MV-4-11 (cell line): ENCODE results near the gene VCL.
"Not testable (repeated sequence)": the region's sequence is repeated elsewhere in the genome, so short reads cannot be mapped to it uniquely, and the experiment has no call there.

Experiments used
- DNase-seq: peaks from one replicate; lab custom pipeline; 2025; lab: John Stamatoyannopoulos, UW

VCL gene

GRCh38 chr10:74109452-74109851 is 111.5 kb downstream of the VCL start:
- no peak for DNase-seq

- DNase-seq, result no peak
These were observed 112.2 kb downstream of the VCL start for GRCh38 chr10:74110120-74110519.

GRCh38 chr10:74111799-74112198 is 113.9 kb downstream of the VCL start:
- no peak for DNase-seq

GRCh38 chr10:74113546-74113945 is 115.6 kb downstream of the VCL start:
- DNase-seq, result no peak

GRCh38 chr10:74114041-74114448 is 116.1 kb downstream of the VCL start:
- DNase-seq, result no peak

- DNase-seq, result no peak
These were observed 119.8 kb downstream of the VCL start for GRCh38 chr10:74117738-74118137.

GRCh38 chr10:74118804-74119203 is 120.9 kb downstream of the VCL start:
- DNase-seq, result no peak

GRCh38 chr10:74120911-74121310 is 123.0 kb downstream of the VCL start:
- DNase-seq, result no peak

GRCh38 chr10:74121368-74121767 is 123.5 kb downstream of the VCL start:
- no peak for DNase-seq

GRCh38 chr10:74122060-74122459 is 124.1 kb downstream of the VCL start:
- no peak for DNase-seq

- DNase-seq, result peak; percentile 11
These were observed 125.2 kb downstream of the VCL start for GRCh38 chr10:74123081-74123480.

GRCh38 chr10:74133923-74134820 is 136.3 kb downstream of the VCL start:
- no peak for DNase-seq

GRCh38 chr10:74135452-74135851 is 137.5 kb downstream of the VCL start:
- DNase-seq, result no peak

GRCh38 chr10:74137992-74138391 is 140.1 kb downstream of the VCL start:
- no peak for DNase-seq

- peak; percentile 8 for DNase-seq
These were observed 140.7 kb downstream of the VCL start for GRCh38 chr10:74138596-74138995.

GRCh38 chr10:74139981-74140380 is 142.1 kb downstream of the VCL start:
- no peak for DNase-seq

GRCh38 chr10:74140553-74140952 is 142.6 kb downstream of the VCL start:
- DNase-seq, result no peak

- DNase-seq, result no peak
These were observed 147.2 kb downstream of the VCL start for GRCh38 chr10:74145133-74145532.

- not testable (repeated sequence) for DNase-seq
These were observed 149.1 kb downstream of the VCL start for GRCh38 chr10:74146980-74147379.

- DNase-seq, result no peak
These were observed 152.5 kb downstream of the VCL start, which contains the start of gene AP3M1 for GRCh38 chr10:74150204-74150989. TSS of gene AP3M1 (minus strand) at chr10:74150828. CDS start at chr10:74138379, 12,449 bp downstream.

GRCh38 chr10:74150990-74151878 is 153.3 kb downstream of the VCL start, which contains the start of gene ADK:
TSS of gene ADK (plus strand) at chr10:74151221. CDS start at chr10:74151279, 58 bp downstream.
- DNase-seq, result peak; percentile 97
